Measurements from ENCODE around the gene REPS1. TPM values are rescaled to one million over a fixed set of nuclear protein-coding genes. Genes with fewer than 3 reads are reported as not detected.

The REPS1 gene
- total and polyA plus RNA-seq, 2 of the 13 experiments (the other 11 are each of a cell fraction or from before 2014, with no cell fraction given), result 36.4 to 38.3 TPM

GRCh38 chr6:139016337-139017213 lies 28.5 kb upstream of the REPS1 start:
- in situ Hi-C loops (cut with HindIII; ENCODE audit: extremely low pct_ligation_motif_present, low pct_unique_long_range_greater_than_20kb), result no loop called here
- WGBS (ENCODE audit: low lambda C conversion rate), result 54% methylated on average over 7 of the region's 7 CpGs
- 0 out of 2 replicates have a peak, but pooled peaks cover 6% of the 10 kb centered on the region for H3K4me1 ChIP-seq (ENCODE audit: insufficient read depth, low read length)

More at GRCh38 chr6:139016337-139017213, 28.5 kb upstream of the REPS1 start:
- H3K27ac ChIP-seq (ENCODE audit: extremely low read length, insufficient read depth, low read length), result no peak overlapping the region
- ChIA-PET POLR2A (no interaction called here), CTCF (ENCODE audit: low intra/inter-chr PET ratio, low total read pairs) (no interaction called here)
- no peak overlapping the region for H3K4me3 ChIP-seq (replicated peaks in 1 of 3; ENCODE audit: insufficient read depth in 1 of 3, low read depth in 2 of 3, low read length in 3 of 3)
- H3K9ac ChIP-seq (ENCODE audit: insufficient read depth, low read depth, low read length), result no peak overlapping the region
- FAIRE-seq (no peak), ATAC-seq (no peak), DNase-seq (ENCODE audit: low spot score) (no peak)
- no peak overlapping the region for H2AFZ ChIP-seq (ENCODE audit: low read length)
- H3K9me3 ChIP-seq (ENCODE audit: low read length), result no peaks in the 10 kb centered on the region
- TF ChIP-seq ZNF503 (CRISPR knock-in tag; IDR thresholded peaks at IDR 0.05), result no peak
- TF ChIP-seq ZNF788 (CRISPR knock-in tag; IDR thresholded peaks at IDR 0.05; ENCODE audit: borderline replicate concordance), result no peak
- no peak for TF ChIP-seq ZNF773 (CRISPR knock-in tag; IDR thresholded peaks at IDR 0.05; ENCODE audit: borderline replicate concordance)
- no peak for TF ChIP-seq ZNF549 (CRISPR knock-in tag; IDR thresholded peaks at IDR 0.05)
- TF ChIP-seq ZNF430 (CRISPR knock-in tag; IDR thresholded peaks at IDR 0.05), result no peak
- 0 out of 2 replicates have a peak, but pooled peaks have one; percentile 29 for TF ChIP-seq ZNF652 (CRISPR knock-in tag; IDR thresholded peaks at IDR 0.05; ENCODE audit: borderline replicate concordance, low read depth)
- TF ChIP-seq RCOR2 (CRISPR knock-in tag; IDR thresholded peaks at IDR 0.05), result no peak
- H3K36me3 ChIP-seq (replicated peaks in 1 of 2; ENCODE audit: control insufficient read depth in 1 of 2, insufficient read depth in 2 of 2, low read length in 2 of 2), result no peaks in the 10 kb centered on the region
- peaks cover 0 to 5% of the 10 kb centered on the region in 2 experiments; a peak in 2 of 5 replicates for H3K27me3 ChIP-seq (ENCODE audit: control insufficient read depth in 1 of 2, insufficient read depth in 2 of 2, low read length in 2 of 2)
- no peaks in the 10 kb centered on the region for H4K20me1 ChIP-seq (ENCODE audit: insufficient read depth, low read length)
- BruUV-seq (replicated peaks), result no TSS peak
- H3K79me2 ChIP-seq (ENCODE audit: insufficient read depth, low read length), result no peaks in the 10 kb centered on the region
- intact Hi-C loops (cut with micrococcal nuclease; ENCODE audit: unreplicated experiment), result no loop called here
- H3K4me2 ChIP-seq (ENCODE audit: low read depth, low read length), result no peak overlapping the region
